Prostate gland (tissue), 2 donors: ENCODE measurements around the gene EPB41L5.

Experiments used
- CTCF ChIP-seq, 4 experiments: fragments of 200-600 bp in 2 of 4; fragments of 450-650 bp in 2 of 4; sonication (generic) in 2 of 4; IDR thresholded peaks; 1 replicate in 3 of 4; 2 replicates in 1 of 4; pipeline ENCODE4 v1.5.1; 2016 to 2019; ENCODE audit warnings: antibody characterized with exemption in 4 of 4, mild to moderate bottlenecking in 2 of 4, moderate library complexity in 2 of 4
- POLR2A ChIP-seq: fragments of 450-650 bp; IDR thresholded peaks from one replicate; pipeline ENCODE4 v1.6.1; 2016; ENCODE audit warnings: antibody characterized with exemption, mild to moderate bottlenecking

DNA sequence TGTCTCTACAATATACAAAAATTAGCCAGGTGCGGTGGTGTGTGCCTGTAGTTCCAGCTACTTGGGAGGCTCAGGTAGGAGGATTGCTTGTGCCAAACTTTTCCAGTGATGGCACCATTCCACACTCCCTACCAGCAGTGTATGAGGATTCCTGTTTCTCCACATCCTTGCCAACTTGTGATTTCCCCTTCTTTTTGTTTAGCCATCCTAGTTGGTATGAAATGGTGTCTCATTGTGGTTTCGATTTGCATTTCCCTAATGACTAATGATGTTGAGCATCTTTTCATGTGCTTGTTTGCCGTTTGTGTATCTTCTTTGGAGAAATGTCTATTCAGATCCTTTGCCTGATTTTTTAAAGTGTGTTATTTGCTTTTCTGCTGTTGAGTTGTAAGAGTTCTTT, 41.0 kb downstream of the EPB41L5 start:
- TF ChIP-seq CTCF (IDR thresholded peaks at IDR 0.05) (no peak), POLR2A (no peak)
